HG02678 (cell line): ENCODE measurements around the gene ARHGAP15.

ENCODE experiments used
- ATAC-seq: cut with Tn5 transposase; IDR thresholded peaks from one replicate; pipeline ENCODE4 v1.9.1; 2021; ENCODE audit warnings: mild to moderate bottlenecking, moderate library complexity; ENCODE audit not compliant: unreplicated experiment

Gene ARHGAP15

DNA sequence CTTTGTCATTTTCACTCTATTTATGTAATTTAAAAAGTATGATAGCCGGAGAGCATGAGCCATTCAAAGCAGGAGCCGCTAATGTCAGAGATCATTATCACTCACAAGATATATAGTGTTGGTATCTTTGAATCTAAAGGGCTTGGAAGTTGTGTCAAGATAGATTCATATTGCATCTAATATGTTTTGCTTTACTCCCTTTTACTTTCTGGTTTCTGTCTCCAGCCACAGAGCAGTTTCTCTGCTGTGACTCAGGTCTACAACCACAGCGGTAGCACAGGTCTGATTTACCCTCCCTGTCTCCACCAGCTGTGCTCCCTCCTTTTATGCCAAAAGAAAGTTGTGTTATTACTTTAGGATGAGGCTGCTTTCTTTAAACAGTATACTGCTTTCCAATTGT lies 424.0 kb downstream of the ARHGAP15 start:
- ATAC-seq = peak; percentile 77

GRCh38 chr2:143558665-143559064 lies 429.4 kb downstream of the ARHGAP15 start:
- ATAC-seq = no peak

DNA sequence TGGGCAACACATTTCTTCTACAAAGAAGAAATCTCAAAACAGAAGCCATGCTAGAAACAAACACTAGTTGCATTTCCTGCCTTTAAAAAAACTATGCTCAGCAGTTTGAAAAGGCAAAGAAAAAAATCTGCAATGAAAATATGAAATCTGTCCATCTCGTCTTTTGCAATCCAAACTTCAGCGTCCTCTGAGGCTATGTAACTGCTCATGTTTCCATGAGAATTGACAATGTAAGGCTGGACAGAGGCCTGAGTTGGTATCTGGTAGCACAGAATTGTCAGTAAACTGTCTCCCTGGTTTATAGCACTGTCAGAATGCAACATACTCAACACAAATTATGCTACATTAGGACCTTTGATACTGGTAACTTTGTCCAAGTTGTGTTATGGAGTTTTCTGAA lies 429.9 kb downstream of the ARHGAP15 start:
- ATAC-seq = no peak

DNA sequence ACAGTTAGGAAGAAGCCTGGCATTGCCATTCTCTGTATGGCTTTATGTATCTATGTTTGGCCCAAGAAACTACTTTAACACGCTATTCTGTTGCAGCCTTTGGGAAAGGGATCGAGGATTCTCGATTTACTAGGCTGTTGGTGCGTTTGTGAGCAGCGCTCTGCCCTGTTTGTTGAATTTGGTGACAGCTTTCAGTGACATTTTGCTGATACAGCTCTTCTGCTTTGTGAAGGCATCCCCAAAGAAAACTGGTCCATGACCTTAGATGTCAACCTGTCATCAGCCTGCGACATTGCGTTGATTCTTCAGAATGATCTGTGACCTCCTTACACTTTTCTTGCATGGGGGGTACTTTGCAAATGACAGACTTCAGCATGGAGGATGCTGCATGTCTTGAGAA lies 431.5 kb downstream of the ARHGAP15 start:
- no peak for ATAC-seq

GRCh38 chr2:143564419-143564818 lies 435.2 kb downstream of the ARHGAP15 start:
- peak; percentile 94 for ATAC-seq

- ATAC-seq = no peak
These were observed 442.5 kb downstream of the ARHGAP15 start for GRCh38 chr2:143571747-143572146.

DNA sequence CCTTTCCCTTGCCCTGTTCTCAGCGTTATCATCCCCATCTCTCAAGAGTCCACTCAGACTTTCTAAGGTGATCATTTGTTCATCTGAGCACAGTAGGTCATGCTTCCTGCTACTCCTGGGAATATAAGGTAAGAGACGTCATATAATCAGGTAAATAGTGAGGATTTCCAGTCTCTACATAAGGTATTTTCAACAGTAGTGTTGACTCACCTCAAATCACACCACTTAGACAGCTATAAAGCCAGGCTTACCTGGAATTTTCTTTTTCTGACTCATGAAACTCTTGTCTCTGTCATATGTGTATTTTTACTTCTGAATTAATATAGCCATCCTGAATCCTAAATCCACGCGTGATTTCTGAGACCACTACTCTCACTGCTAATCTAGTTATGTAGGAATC lies 443.2 kb downstream of the ARHGAP15 start:
- ATAC-seq = no peak

- no peak for ATAC-seq
These were observed 444.9 kb downstream of the ARHGAP15 start for GRCh38 chr2:143574069-143574468.

DNA sequence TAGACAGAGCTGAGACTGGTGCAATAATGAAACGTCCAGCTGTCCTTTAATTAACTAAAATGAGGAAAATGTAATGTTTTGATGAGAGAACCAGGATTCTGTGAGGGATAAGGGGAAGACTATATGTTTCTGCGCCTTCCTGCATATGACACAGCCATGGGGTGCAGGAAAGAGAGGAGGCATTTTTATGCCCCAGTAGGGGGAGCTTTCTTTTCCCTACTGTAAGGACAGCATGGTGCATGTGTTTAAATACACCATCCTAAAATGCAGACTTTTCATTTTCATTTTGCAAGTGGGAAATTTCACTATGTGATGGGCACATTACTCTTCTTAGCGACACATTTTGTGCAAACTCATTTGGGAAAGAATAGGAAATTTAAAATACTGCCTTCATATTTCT lies 446.1 kb downstream of the ARHGAP15 start:
- no peak for ATAC-seq

- ATAC-seq = no peak
These were observed 448.3 kb downstream of the ARHGAP15 start for GRCh38 chr2:143577489-143577888.

GRCh38 chr2:143579456-143579855 lies 450.2 kb downstream of the ARHGAP15 start:
- no peak for ATAC-seq

GRCh38 chr2:143581134-143581533 lies 451.9 kb downstream of the ARHGAP15 start:
- ATAC-seq = no peak

DNA sequence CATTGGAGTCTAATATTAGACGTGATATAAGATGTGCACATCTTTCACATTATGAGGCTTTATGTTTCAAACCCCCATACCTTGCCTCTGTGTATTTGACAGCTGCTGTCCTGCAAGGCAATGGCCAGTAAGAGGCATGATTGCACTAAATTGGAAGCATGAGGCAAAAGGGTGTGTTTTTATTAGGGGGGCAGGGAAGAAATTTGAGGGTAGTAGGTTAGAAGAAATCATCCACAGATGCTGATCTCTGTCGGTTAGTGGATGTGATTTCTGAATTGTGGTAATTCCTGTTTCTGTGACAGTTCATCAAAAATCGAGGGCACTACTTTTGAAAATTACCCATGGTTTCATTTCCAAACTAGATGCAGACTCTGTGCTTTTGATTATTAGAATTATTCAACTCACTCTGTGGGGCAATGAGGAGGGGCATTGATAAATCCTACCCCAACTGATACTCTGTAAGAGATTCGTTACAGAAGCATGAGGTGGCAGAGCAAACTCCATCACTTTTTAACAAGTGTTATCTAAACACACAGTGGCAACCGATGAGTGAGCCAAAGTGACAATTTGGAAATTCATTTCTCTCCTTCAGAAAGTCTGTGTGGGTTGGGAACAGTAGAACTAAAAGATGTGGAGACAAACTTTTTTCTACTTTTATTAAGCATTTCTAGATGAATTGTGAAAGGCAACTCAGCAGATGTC lies 453.0 kb downstream of the ARHGAP15 start:
- ATAC-seq = no peak

GRCh38 chr2:143584936-143585335 lies 455.7 kb downstream of the ARHGAP15 start:
- no peak for ATAC-seq

GRCh38 chr2:143586119-143586518 lies 456.9 kb downstream of the ARHGAP15 start:
- no peak for ATAC-seq

GRCh38 chr2:143588746-143589145 lies 459.5 kb downstream of the ARHGAP15 start:
- ATAC-seq = no peak

- ATAC-seq = no peak
These were observed 464.9 kb downstream of the ARHGAP15 start for GRCh38 chr2:143594161-143594560.

DNA sequence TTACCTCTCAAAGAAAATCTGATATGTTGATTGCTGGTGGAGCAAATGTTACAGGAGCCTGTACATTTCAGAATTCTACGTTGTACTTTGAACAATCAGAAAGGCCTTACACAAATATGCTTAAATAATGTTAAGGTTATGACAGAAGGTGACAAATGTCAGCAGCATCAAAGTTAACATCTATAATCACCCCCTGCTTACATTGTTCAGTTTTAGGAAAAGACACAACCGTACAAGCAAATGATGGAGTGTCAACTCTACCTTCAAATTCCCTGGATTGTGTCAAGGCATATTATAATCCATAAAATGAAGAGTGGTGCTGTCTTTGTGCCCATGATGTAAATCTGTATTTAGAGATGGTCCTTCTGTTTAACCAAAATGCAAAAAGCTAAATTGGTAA lies 465.5 kb downstream of the ARHGAP15 start:
- ATAC-seq = no peak

GRCh38 chr2:143600116-143600515 lies 470.9 kb downstream of the ARHGAP15 start:
- ATAC-seq = no peak

GRCh38 chr2:143601828-143602227 lies 472.6 kb downstream of the ARHGAP15 start:
- no peak for ATAC-seq

GRCh38 chr2:143603035-143603655 lies 473.9 kb downstream of the ARHGAP15 start:
- ATAC-seq = no peak

DNA sequence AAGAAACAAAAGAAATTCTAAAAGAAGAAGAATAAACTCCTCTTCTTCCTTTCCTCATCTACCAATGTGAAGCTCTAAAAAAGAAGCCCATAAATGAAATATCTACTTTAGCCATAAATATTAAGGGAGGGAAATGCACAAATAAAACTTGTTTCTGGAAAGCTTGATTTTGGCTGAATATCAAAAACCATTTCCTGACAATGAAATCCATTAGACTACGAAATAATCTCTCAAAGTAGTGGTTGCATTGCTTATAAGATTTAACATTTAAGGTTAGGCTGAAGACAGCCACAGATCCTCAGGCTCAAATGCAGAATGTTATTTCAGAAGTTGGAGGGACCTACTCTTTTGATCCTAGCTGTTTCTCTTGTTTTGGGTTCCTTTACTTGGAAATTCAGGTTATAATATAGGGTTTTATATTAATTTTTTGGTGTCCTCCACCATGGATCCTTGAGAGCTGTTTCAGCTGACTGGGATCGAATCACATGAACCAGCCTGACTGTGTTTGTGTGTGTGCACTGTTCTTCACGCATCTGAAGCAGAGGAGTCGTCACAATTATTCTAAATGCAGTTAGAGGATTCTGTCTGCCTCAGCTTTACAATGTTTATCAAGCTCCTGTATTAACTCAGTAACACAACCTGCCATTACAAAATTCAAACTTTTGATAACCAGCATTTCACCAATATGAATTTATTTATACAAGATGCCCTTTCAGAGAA lies 474.8 kb downstream of the ARHGAP15 start:
- ATAC-seq = no peak
